Neural crest cell (in vitro differentiated cells): ENCODE measurements around the gene CNTN5. TPM values are rescaled to one million over a fixed set of nuclear protein-coding genes. Genes with fewer than 3 reads are reported as not detected.

Experiments
- DNase-seq: peaks from one replicate; pipeline ENCODE4 v3.0.0; 2021; ENCODE audit warnings: low read depth, mixed read lengths, low spot score
- H3K27ac Mint-ChIP-seq: one replicate; pipeline ENCODE4 v1.8.0; 2021; ENCODE audit warnings: mild to moderate bottlenecking, mixed read lengths; ENCODE audit not compliant: unreplicated experiment
- H3K27me3 Mint-ChIP-seq: 2 replicates; pipeline ENCODE4 v1.8.0; 2021; ENCODE audit warnings: low read depth, mild to moderate bottlenecking, mixed read lengths
- H3K36me3 Mint-ChIP-seq: 2 replicates; pipeline ENCODE4 v1.8.0; 2021; ENCODE audit warnings: low read depth, mild to moderate bottlenecking, mixed read lengths
- H3K4me1 Mint-ChIP-seq: 2 replicates; pipeline ENCODE4 v1.8.0; 2021; ENCODE audit warnings: mixed read lengths
- H3K4me3 Mint-ChIP-seq: one replicate; pipeline ENCODE4 v1.8.0; 2021; ENCODE audit warnings: mild to moderate bottlenecking, mixed read lengths
- H3K9me3 Mint-ChIP-seq: 2 replicates; pipeline ENCODE4 v1.8.0; 2021; ENCODE audit warnings: mixed read lengths
- total RNA-seq: library from RNA; stranded (reverse); gene quantifications from 2 replicates; pipeline ENCODE4 v1.2.1, GENCODE V29; 2021
- TF ChIP-seq, protein P1 (sequence below): fragments of 200-600 bp; sonication (generic); conservative IDR thresholded peaks from 2 replicates; pipeline ENCODE4 v1.5.0; 2021; ENCODE audit warnings: antibody characterized with exemption, mild to moderate bottlenecking

CNTN5 gene
- total RNA-seq, 1 donor from 2014 or later: not detected

DNA sequence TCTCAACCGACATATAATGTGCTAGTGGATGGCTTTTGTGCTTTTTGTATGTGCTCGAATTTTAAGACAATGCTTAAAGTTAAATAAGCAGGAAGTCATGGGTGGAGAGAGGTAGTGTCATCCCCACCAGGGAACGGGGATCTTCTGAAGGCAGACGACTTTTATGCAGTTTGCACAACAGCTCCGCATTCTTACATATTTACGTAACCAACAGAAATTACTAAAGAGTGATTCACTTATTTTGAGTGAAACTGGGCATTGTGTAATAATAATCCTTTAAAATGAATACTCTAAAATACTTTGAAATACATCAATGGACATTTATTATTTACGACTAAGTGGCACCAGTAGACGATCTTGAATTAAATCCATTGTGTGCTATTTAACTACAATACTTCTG lies 305.1 kb downstream of the CNTN5 start:
- TF ChIP-seq, protein P1, sequence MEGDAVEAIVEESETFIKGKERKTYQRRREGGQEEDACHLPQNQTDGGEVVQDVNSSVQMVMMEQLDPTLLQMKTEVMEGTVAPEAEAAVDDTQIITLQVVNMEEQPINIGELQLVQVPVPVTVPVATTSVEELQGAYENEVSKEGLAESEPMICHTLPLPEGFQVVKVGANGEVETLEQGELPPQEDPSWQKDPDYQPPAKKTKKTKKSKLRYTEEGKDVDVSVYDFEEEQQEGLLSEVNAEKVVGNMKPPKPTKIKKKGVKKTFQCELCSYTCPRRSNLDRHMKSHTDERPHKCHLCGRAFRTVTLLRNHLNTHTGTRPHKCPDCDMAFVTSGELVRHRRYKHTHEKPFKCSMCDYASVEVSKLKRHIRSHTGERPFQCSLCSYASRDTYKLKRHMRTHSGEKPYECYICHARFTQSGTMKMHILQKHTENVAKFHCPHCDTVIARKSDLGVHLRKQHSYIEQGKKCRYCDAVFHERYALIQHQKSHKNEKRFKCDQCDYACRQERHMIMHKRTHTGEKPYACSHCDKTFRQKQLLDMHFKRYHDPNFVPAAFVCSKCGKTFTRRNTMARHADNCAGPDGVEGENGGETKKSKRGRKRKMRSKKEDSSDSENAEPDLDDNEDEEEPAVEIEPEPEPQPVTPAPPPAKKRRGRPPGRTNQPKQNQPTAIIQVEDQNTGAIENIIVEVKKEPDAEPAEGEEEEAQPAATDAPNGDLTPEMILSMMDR: no peak
- Mint-ChIP-seq H3K36me3 (no peaks in the 10 kb centered on the region), H3K9me3 (no peaks in the 10 kb centered on the region), H3K4me3 (no peak overlapping the region), H3K27ac (no peak overlapping the region), H3K4me1 (no peaks in the 10 kb centered on the region), H3K27me3 (no peaks in the 10 kb centered on the region)
- no peak for DNase-seq

DNA sequence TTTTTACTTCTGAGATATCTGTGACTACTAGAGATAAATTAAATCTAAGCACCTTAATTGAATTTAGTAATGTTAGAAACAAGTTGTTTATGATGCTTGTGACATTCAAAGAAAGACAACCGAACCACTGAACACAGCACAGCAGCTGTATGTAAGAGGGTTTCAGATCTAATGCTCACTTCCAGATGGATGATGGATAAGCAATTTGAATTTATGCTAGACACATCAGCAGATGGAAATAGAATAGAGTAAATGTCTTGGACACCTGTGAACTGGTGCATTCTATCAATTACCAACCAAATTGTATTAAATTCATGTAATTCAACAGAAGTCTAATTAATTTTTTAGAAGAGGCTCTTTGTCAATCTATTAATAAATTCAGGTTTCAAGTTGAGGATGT lies 306.3 kb downstream of the CNTN5 start:
- DNase-seq: no peak
- Mint-ChIP-seq H3K4me1 (peaks cover 3% of the 10 kb centered on the region), H3K27me3 (no peaks in the 10 kb centered on the region), H3K27ac (no peak overlapping the region), H3K36me3 (no peaks in the 10 kb centered on the region), H3K4me3 (no peak overlapping the region), H3K9me3 (no peaks in the 10 kb centered on the region)
- TF ChIP-seq, protein P1: no peak

DNA sequence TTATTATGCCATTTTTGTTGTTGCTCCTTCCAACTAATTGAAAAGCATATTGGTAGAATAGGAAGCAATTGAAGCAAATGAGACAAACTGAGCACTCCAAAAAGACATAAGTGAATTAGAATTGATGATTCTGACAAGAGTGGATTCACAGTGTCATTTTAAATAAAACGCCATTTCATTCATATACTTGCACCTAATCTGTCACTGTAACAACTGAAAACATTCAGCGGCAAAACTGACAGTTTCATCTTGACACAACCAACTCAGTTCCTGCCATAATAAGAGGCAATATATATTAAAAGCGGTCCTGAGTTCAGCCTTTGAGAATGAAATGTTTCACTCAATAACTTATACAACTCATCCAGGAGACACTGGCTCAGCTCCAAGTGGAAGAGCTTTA lies 306.8 kb downstream of the CNTN5 start:
- Mint-ChIP-seq H3K4me1 (peaks cover 3% of the 10 kb centered on the region), H3K36me3 (no peaks in the 10 kb centered on the region), H3K4me3 (no peak overlapping the region), H3K9me3 (no peaks in the 10 kb centered on the region), H3K27ac (no peak overlapping the region), H3K27me3 (no peaks in the 10 kb centered on the region)
- DNase-seq: no peak
- TF ChIP-seq, protein P1: no peak

DNA sequence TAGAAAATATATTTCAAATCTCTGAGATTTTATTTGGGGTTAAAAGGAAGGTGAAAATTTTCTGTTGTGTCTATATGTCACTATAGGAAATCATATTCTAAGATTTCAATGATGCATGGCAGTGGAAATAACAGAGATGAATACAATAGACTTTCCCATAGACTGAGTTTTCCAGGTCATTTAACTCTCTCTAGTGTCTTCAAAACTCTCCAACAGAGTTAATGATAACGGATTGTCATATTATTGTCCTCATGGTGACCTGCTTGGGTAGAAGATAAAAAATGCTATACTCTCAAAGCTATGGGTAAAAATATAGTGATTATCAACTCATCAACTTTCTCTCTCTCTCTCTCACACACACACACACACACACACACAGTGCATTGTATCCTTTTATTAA lies 312.9 kb downstream of the CNTN5 start:
- no peaks in the 10 kb centered on the region for H3K36me3 Mint-ChIP-seq
- H3K27ac Mint-ChIP-seq: peak overlapping the region; percentile 35
- H3K9me3 Mint-ChIP-seq: no peaks in the 10 kb centered on the region
- TF ChIP-seq, protein P1: no peak
- no peak for DNase-seq
- no peak overlapping the region for H3K4me3 Mint-ChIP-seq
- peaks cover 3% of the 10 kb centered on the region for H3K4me1 Mint-ChIP-seq
- H3K27me3 Mint-ChIP-seq: no peaks in the 10 kb centered on the region

DNA sequence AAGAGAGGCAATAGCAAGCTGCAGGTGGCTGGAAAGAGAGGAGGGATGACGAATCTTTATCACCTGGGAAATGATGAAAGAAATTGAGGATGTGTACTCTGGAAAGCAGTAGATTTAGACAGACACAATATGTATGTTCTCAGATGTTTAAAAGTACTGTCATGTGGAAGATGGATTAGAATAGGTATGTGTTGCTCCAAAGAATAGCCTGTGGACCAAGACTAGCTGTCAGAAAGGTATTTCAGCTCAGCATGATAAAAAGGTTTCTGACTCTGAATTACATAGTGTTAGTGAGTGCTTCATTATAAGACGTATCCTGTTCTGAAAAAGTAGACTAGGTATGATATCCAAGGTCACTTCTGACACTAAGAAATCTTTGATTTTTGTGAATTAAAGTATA lies 322.4 kb downstream of the CNTN5 start:
- no peaks in the 10 kb centered on the region for H3K27me3 Mint-ChIP-seq
- no peak overlapping the region for H3K4me3 Mint-ChIP-seq
- no peak for DNase-seq
- H3K9me3 Mint-ChIP-seq: no peaks in the 10 kb centered on the region
- no peaks in the 10 kb centered on the region for H3K4me1 Mint-ChIP-seq
- TF ChIP-seq, protein P1: no peak
- H3K27ac Mint-ChIP-seq: no peak overlapping the region
- H3K36me3 Mint-ChIP-seq: no peaks in the 10 kb centered on the region

DNA sequence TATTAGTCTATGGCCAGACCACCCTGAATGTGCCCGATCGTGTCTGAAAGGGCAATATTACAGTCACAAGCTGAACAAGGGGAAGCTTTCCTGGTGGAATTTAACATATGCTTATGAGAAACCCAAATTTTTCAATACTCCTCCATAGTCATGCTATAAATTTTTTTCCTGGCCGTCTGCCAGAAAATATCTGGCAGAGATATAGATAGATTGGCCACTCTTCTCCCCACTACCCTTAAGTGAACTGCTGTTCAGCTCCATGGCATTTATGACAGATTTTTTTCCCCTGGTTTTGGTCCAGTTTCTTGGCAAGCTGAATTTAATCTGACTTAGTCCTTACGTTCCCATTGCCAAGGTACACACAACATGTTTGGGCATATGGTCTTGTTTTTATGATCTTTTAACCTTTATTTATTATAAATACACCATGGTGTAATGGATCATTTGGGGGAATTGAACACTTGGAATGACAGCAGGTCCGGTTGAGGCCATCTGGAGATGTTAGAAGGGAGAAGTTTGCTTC lies 328.5 kb downstream of the CNTN5 start:
- TF ChIP-seq, protein P1: no peak
- H3K9me3 Mint-ChIP-seq: no peaks in the 10 kb centered on the region
- H3K27me3 Mint-ChIP-seq: no peaks in the 10 kb centered on the region
- H3K27ac Mint-ChIP-seq: no peak overlapping the region
- H3K36me3 Mint-ChIP-seq: no peaks in the 10 kb centered on the region
- DNase-seq: no peak
- H3K4me1 Mint-ChIP-seq: no peaks in the 10 kb centered on the region
- H3K4me3 Mint-ChIP-seq: no peak overlapping the region
